HG03064 (cell line): ENCODE measurements around the gene CCDC60.

Experiments used
- ATAC-seq: cut with Tn5 transposase; IDR thresholded peaks from one replicate; pipeline ENCODE4 v1.9.1; 2021; ENCODE audit warnings: low read depth; ENCODE audit not compliant: unreplicated experiment

CCDC60 gene

GRCh38 chr12:119432949-119433348 lies 98.4 kb downstream of the CCDC60 start:
- no peak for ATAC-seq

- no peak for ATAC-seq
These were observed 106.4 kb downstream of the CCDC60 start for GRCh38 chr12:119440803-119441360.

- no peak for ATAC-seq
These were observed 110.0 kb downstream of the CCDC60 start for GRCh38 chr12:119444462-119445044.

- ATAC-seq = no peak
These were observed 111.9 kb downstream of the CCDC60 start for GRCh38 chr12:119446459-119446858.

- ATAC-seq = no peak
These were observed 112.6 kb downstream of the CCDC60 start for GRCh38 chr12:119447126-119447525.

GRCh38 chr12:119447618-119448017 lies 113.1 kb downstream of the CCDC60 start:
- ATAC-seq = no peak

- no peak for ATAC-seq
These were observed 114.1 kb downstream of the CCDC60 start for GRCh38 chr12:119448611-119449131.

GRCh38 chr12:119450771-119451170 lies 116.2 kb downstream of the CCDC60 start:
- ATAC-seq = no peak

- ATAC-seq = no peak
These were observed 122.3 kb downstream of the CCDC60 start for GRCh38 chr12:119456824-119457223.

GRCh38 chr12:119457271-119457670 lies 122.7 kb downstream of the CCDC60 start:
- no peak for ATAC-seq

- no peak for ATAC-seq
These were observed 125.0 kb downstream of the CCDC60 start for GRCh38 chr12:119459481-119459880.

- ATAC-seq = no peak
These were observed 126.3 kb downstream of the CCDC60 start for GRCh38 chr12:119460876-119461275.

GRCh38 chr12:119461636-119462214 lies 127.2 kb downstream of the CCDC60 start:
- ATAC-seq = no peak

GRCh38 chr12:119463211-119463926 lies 128.8 kb downstream of the CCDC60 start:
- no peak for ATAC-seq

- no peak for ATAC-seq
These were observed 133.8 kb downstream of the CCDC60 start for GRCh38 chr12:119468296-119468695.

GRCh38 chr12:119475650-119476049 lies 141.1 kb downstream of the CCDC60 start:
- no peak for ATAC-seq

- no peak for ATAC-seq
These were observed 142.4 kb downstream of the CCDC60 start for GRCh38 chr12:119476951-119477350.

GRCh38 chr12:119479121-119479561 lies 144.6 kb downstream of the CCDC60 start:
- no peak for ATAC-seq

- ATAC-seq = no peak
These were observed 146.0 kb downstream of the CCDC60 start for GRCh38 chr12:119480551-119480950.

GRCh38 chr12:119486599-119487154 lies 152.1 kb downstream of the CCDC60 start:
- ATAC-seq = no peak

- ATAC-seq = no peak
These were observed 157.3 kb downstream of the CCDC60 start for GRCh38 chr12:119491814-119492213.
